Measurements from ENCODE around the gene MGMT. TPM values are rescaled to one million over a fixed set of nuclear protein-coding genes. Genes with fewer than 3 reads are reported as not detected.

Gene MGMT
- total RNA-seq, 1 donor from 2014 or later, result 25.9 TPM

- DNase-seq (ENCODE audit: low spot score), result no peak
- Mint-ChIP-seq H3K4me1 (ENCODE audit: unreplicated experiment) (peaks cover 14% of the 10 kb centered on the region), H3K27ac (ENCODE audit: unreplicated experiment) (no peak overlapping the region), H3K27me3 (ENCODE audit: unreplicated experiment) (peaks cover 5% of the 10 kb centered on the region), H3K36me3 (ENCODE audit: low read depth, unreplicated experiment) (peaks cover 4% of the 10 kb centered on the region), H3K4me3 (ENCODE audit: unreplicated experiment) (no peak overlapping the region), H3K9me3 (ENCODE audit: unreplicated experiment) (no peaks in the 10 kb centered on the region)
- no peak for TF ChIP-seq CTCF (IDR thresholded peaks at IDR 0.05; ENCODE audit: unreplicated experiment)
Measured at GRCh38 chr10:129462257-129462795, 4.7 kb upstream of the MGMT start.

- H3K27me3 Mint-ChIP-seq (ENCODE audit: unreplicated experiment), result peaks cover 9% of the 10 kb centered on the region
Measured at GRCh38 chr10:129464251-129464650, 2.8 kb upstream of the MGMT start.

GRCh38 chr10:129465796-129466702 is 992 bp upstream of the MGMT start:
- TF ChIP-seq CTCF (IDR thresholded peaks at IDR 0.05; ENCODE audit: unreplicated experiment), result no peak
- peaks cover 9% of the 10 kb centered on the region for H3K27me3 Mint-ChIP-seq (ENCODE audit: unreplicated experiment)
- H3K27ac Mint-ChIP-seq (ENCODE audit: unreplicated experiment), result no peak overlapping the region
- DNase-seq (ENCODE audit: low spot score), result no peak
- peaks cover 4% of the 10 kb centered on the region for H3K36me3 Mint-ChIP-seq (ENCODE audit: low read depth, unreplicated experiment)
- peaks cover 22% of the 10 kb centered on the region for H3K4me1 Mint-ChIP-seq (ENCODE audit: unreplicated experiment)
- H3K9me3 Mint-ChIP-seq (ENCODE audit: unreplicated experiment), result no peaks in the 10 kb centered on the region
- no peak overlapping the region for H3K4me3 Mint-ChIP-seq (ENCODE audit: unreplicated experiment)

More at GRCh38 chr10:129464251-129464650, 2.8 kb upstream of the MGMT start:
- no peak overlapping the region for H3K4me3 Mint-ChIP-seq (ENCODE audit: unreplicated experiment)
- peaks cover 22% of the 10 kb centered on the region for H3K4me1 Mint-ChIP-seq (ENCODE audit: unreplicated experiment)
- no peak for TF ChIP-seq CTCF (IDR thresholded peaks at IDR 0.05; ENCODE audit: unreplicated experiment)
- H3K9me3 Mint-ChIP-seq (ENCODE audit: unreplicated experiment), result no peaks in the 10 kb centered on the region
- DNase-seq (ENCODE audit: low spot score), result no peak
- H3K27ac Mint-ChIP-seq (ENCODE audit: unreplicated experiment), result no peak overlapping the region
- H3K36me3 Mint-ChIP-seq (ENCODE audit: low read depth, unreplicated experiment), result peaks cover 4% of the 10 kb centered on the region

GRCh38 chr10:129467359-129468064 is 471 bp downstream of the MGMT start:
- peaks cover 22% of the 10 kb centered on the region for H3K4me1 Mint-ChIP-seq (ENCODE audit: unreplicated experiment)
- peak overlapping the region; percentile 85 for H3K4me3 Mint-ChIP-seq (ENCODE audit: unreplicated experiment)
- peaks cover 9% of the 10 kb centered on the region for H3K27me3 Mint-ChIP-seq (ENCODE audit: unreplicated experiment)
- DNase-seq (ENCODE audit: low spot score), result no peak
- H3K9me3 Mint-ChIP-seq (ENCODE audit: unreplicated experiment), result no peaks in the 10 kb centered on the region
- no peak for TF ChIP-seq CTCF (IDR thresholded peaks at IDR 0.05; ENCODE audit: unreplicated experiment)
- H3K27ac Mint-ChIP-seq (ENCODE audit: unreplicated experiment), result no peak overlapping the region
- peaks cover 4% of the 10 kb centered on the region for H3K36me3 Mint-ChIP-seq (ENCODE audit: low read depth, unreplicated experiment)
